Trophoblast cell (in vitro differentiated cells and primary cell): ENCODE measurements around the gene FSTL1.
A peak's percentile ranks its signal among the peaks of the same experiment; 100 is the strongest.

Experiments
- DNase-seq, 2 donors: peaks; one replicate each; pipeline ENCODE4 v3.0.0-alpha.2; 2016
- H2AFZ ChIP-seq: 2 replicates; pipeline ENCODE4 v1.6.1; 2013; ENCODE audit warnings: low read length, moderate library complexity, mild to moderate bottlenecking; ENCODE audit not compliant: insufficient read depth, poor library complexity
- H2AK5ac ChIP-seq: 2 replicates; pipeline ENCODE4 v1.6.1; 2013; ENCODE audit warnings: mild to moderate bottlenecking, low read length
- H2BK120ac ChIP-seq: 2 replicates; pipeline ENCODE4 v1.6.1; 2013; ENCODE audit warnings: low read length, mild to moderate bottlenecking, moderate library complexity; ENCODE audit not compliant: insufficient read depth, poor library complexity
- H2BK12ac ChIP-seq: 2 replicates; pipeline ENCODE4 v1.6.1; 2013; ENCODE audit warnings: mild to moderate bottlenecking, low read length, moderate library complexity
- H2BK5ac ChIP-seq: 2 replicates; pipeline ENCODE4 v1.6.1; 2013; ENCODE audit warnings: low read length, low read depth, moderate library complexity, mild to moderate bottlenecking; ENCODE audit not compliant: poor library complexity
- H3K14ac ChIP-seq: 2 replicates; pipeline ENCODE4 v1.6.1; 2013; ENCODE audit warnings: mild to moderate bottlenecking, low read length
- H3K18ac ChIP-seq: 2 replicates; pipeline ENCODE4 v1.6.1; 2013; ENCODE audit warnings: mild to moderate bottlenecking, low read length
- H3K23ac ChIP-seq: 2 replicates; pipeline ENCODE4 v1.6.1; 2013; ENCODE audit warnings: low read length
- H3K27ac ChIP-seq: 2 replicates; pipeline ENCODE4 v1.5.1; 2013; ENCODE audit warnings: low read depth, mild to moderate bottlenecking, inconsistent platforms, low read length, moderate library complexity
- H3K27me3 ChIP-seq: 2 replicates; pipeline ENCODE4 v1.6.1; 2013; ENCODE audit warnings: inconsistent platforms, mild to moderate bottlenecking, low read length, moderate library complexity; ENCODE audit not compliant: insufficient read depth
- H3K36me3 ChIP-seq, 2 experiments: 1 replicate in 1 of 2; 2 replicates in 1 of 2; pipeline ENCODE4 v1.6.1; 2013; ENCODE audit warnings: low read length in 2 of 2, mild to moderate bottlenecking in 2 of 2, moderate library complexity in 1 of 2; ENCODE audit not compliant: insufficient read depth in 2 of 2, control insufficient read depth in 1 of 2
- H3K4ac ChIP-seq: 2 replicates; pipeline ENCODE4 v1.6.1; 2013; ENCODE audit warnings: low read depth, mild to moderate bottlenecking, low read length, moderate library complexity
- H3K4me1 ChIP-seq, 2 experiments: 1 replicate in 1 of 2; 2 replicates in 1 of 2; pipeline ENCODE4 v1.6.1; 2013; ENCODE audit warnings: low read length in 2 of 2, mild to moderate bottlenecking in 2 of 2, moderate library complexity in 1 of 2; ENCODE audit not compliant: insufficient read depth in 2 of 2, control insufficient read depth in 1 of 2
- H3K4me2 ChIP-seq: 2 replicates; pipeline ENCODE4 v1.6.1; 2013; ENCODE audit warnings: inconsistent platforms, mild to moderate bottlenecking, low read length, moderate library complexity
- H3K4me3 ChIP-seq: 2 replicates; pipeline ENCODE4 v1.5.1; 2013; ENCODE audit warnings: mild to moderate bottlenecking, low read depth, low read length, inconsistent platforms
- H3K79me1 ChIP-seq: one replicate; pipeline ENCODE4 v1.6.1; 2013; ENCODE audit warnings: low read length
- H3K79me2 ChIP-seq: 2 replicates; pipeline ENCODE4 v1.6.1; 2013; ENCODE audit warnings: low read length, mild to moderate bottlenecking; ENCODE audit not compliant: control insufficient read depth, insufficient read depth, poor library complexity
- H3K9ac ChIP-seq: 2 replicates; pipeline ENCODE4 v1.6.1; 2013; ENCODE audit warnings: mild to moderate bottlenecking, low read length
- H3K9me3 ChIP-seq: 2 replicates; pipeline ENCODE4 v1.6.1; 2013; ENCODE audit warnings: low read depth, mild to moderate bottlenecking, control low read depth, inconsistent platforms, low read length; ENCODE audit not compliant: insufficient read depth
- H4K12ac ChIP-seq: 2 replicates; pipeline ENCODE4 v1.6.1; 2013; ENCODE audit warnings: low read depth, mild to moderate bottlenecking, low read length, moderate library complexity
- H4K8ac ChIP-seq: 2 replicates; pipeline ENCODE4 v1.6.1; 2013; ENCODE audit warnings: low read depth, mild to moderate bottlenecking, low read length, moderate library complexity
- H4K91ac ChIP-seq: one replicate; pipeline ENCODE4 v1.6.1; 2013; ENCODE audit warnings: low read depth, mild to moderate bottlenecking, low read length, moderate library complexity
- WGBS: extraction: QIAGEN DNeasy Blood & Tissue Kit; methylation state at CpG from one replicate; pipeline ENCODE4 v1.1.7; 2013; ENCODE audit warnings: missing lambda C conversion rate; ENCODE audit not compliant: insufficient read length, insufficient coverage; ENCODE audit errors: extremely low coverage; 5-methylcytosine and 5-hydroxymethylcytosine counted together

The FSTL1 gene

DNA sequence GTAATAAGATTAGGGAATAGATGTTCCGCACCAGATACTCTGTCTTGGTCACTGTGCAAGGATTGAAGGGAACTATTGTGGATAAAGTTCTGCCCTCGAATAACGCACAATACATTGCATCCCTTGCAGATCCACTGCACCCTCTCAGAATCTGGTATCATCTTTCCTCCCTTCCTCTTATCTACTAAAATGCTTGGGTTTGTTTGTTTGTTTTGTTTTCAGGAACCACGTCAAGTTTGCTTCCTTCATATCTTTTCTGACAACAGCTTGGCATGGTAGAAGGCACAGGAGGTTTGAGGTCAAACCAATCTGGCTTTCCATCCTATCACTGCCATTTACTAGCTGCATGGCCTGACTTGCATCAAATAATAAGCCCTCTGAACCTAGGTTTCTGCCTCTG lies 2.0 kb upstream of the FSTL1 start:
- H3K9ac ChIP-seq, result no peak overlapping the region
- peaks cover 13% of the 10 kb centered on the region for H3K79me2 ChIP-seq
- H3K27me3 ChIP-seq, result no peaks in the 10 kb centered on the region
- no peak overlapping the region for H4K8ac ChIP-seq
- H3K9me3 ChIP-seq, result no peaks in the 10 kb centered on the region
- no peak overlapping the region for H3K14ac ChIP-seq
- no peak overlapping the region for H2BK12ac ChIP-seq
- WGBS, result no CpG with 5 or more reads among the region's 4 CpGs
- H3K4me3 ChIP-seq, result no peak overlapping the region
- H2AK5ac ChIP-seq, result no peak overlapping the region
- peaks cover 5 to 9% of the 10 kb centered on the region in 2 experiments for H3K4me1 ChIP-seq
- H3K23ac ChIP-seq, result no peak overlapping the region
- H3K36me3 ChIP-seq, result no peaks in the 10 kb centered on the region
- DNase-seq, result no peak
- no peak overlapping the region for H3K4me2 ChIP-seq
- no peak overlapping the region for H2AFZ ChIP-seq
- no peak overlapping the region for H3K27ac ChIP-seq
- H3K79me1 ChIP-seq, result peaks cover 17% of the 10 kb centered on the region
- H2BK120ac ChIP-seq, result no peak overlapping the region
- no peak overlapping the region for H2BK5ac ChIP-seq
- H4K91ac ChIP-seq, result no peak overlapping the region
- no peak overlapping the region for H4K12ac ChIP-seq
- H3K4ac ChIP-seq, result no peak overlapping the region
- H3K18ac ChIP-seq, result no peak overlapping the region

- no CpG with 5 or more reads among the region's 6 CpGs for WGBS
- peak overlapping the region; percentile 99 for H3K14ac ChIP-seq
- H3K79me2 ChIP-seq, result peaks cover 16% of the 10 kb centered on the region
- H4K8ac ChIP-seq, result peak overlapping the region; percentile 99
- H3K79me1 ChIP-seq, result peaks cover 17% of the 10 kb centered on the region
- peaks cover 10 to 13% of the 10 kb centered on the region in 2 experiments for H3K4me1 ChIP-seq
- no peak overlapping the region for H3K4me3 ChIP-seq
- no peak overlapping the region for H3K9ac ChIP-seq
- no peak overlapping the region for H3K4ac ChIP-seq
- H3K27ac ChIP-seq, result peak overlapping the region; percentile 87
- H4K12ac ChIP-seq, result peak overlapping the region; percentile 90
- no peaks in the 10 kb centered on the region for H3K9me3 ChIP-seq
- peak overlapping the region; percentile 88 for H2AFZ ChIP-seq
- no peaks in the 10 kb centered on the region for H3K27me3 ChIP-seq
- H3K36me3 ChIP-seq, result peaks cover 2 to 7% of the 10 kb centered on the region in 2 experiments
- H2AK5ac ChIP-seq, result peak overlapping the region; percentile 45
- peak overlapping the region; percentile 90 for H3K4me2 ChIP-seq
- H4K91ac ChIP-seq, result peak overlapping the region; percentile 97
- no peak for DNase-seq
- H2BK5ac ChIP-seq, result no peak overlapping the region
- H2BK120ac ChIP-seq, result peak overlapping the region; percentile 99
- H2BK12ac ChIP-seq, result peak overlapping the region; percentile 79
- peak overlapping the region; percentile 14 for H3K18ac ChIP-seq
- H3K23ac ChIP-seq, result no peak overlapping the region
Measured at GRCh38 chr3:120451806-120452205, 1.0 kb upstream of the FSTL1 start.

DNA sequence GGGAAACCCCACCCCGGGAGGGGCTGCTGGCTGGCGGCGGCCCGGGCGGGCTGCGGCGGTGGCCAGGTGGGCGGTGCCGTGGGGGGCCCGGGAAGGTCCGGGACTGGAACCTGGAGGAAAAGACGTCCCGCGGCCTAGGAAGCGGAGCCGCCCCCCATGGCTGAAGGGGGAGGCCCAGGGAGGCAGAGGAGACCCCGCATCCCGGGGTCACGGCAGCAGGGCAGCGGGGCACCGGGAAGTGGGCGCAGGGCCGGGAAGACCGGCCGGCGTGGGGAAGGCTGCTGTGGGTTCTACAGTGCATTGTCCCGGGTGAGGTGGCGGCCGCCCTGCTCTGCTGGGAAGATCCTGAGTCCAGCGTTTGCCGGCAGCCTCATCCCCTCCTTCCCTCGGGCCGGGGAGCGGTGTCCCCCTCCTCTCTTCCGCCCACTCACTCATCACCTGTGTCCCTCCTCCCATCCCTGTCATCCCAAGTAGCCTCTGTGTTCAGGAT lies 525 bp upstream of the FSTL1 start:
- Histone ChIP-seq H3K4me3 (peak overlapping the region; percentile 79), H3K14ac (peak overlapping the region; percentile 99), H4K91ac (peak overlapping the region; percentile 97), H2BK5ac (peak overlapping the region; percentile 99), H3K9ac (peak overlapping the region; percentile 92), H2BK120ac (peak overlapping the region; percentile 99), H3K4ac (peak overlapping the region; percentile 98), H3K9me3 (no peaks in the 10 kb centered on the region), H3K4me2 (peak overlapping the region; percentile 90), H4K12ac (peak overlapping the region; percentile 98), H2AK5ac (peak overlapping the region; percentile 11), H3K18ac (peak overlapping the region; percentile 99), H3K27me3 (no peaks in the 10 kb centered on the region), H3K23ac (no peak overlapping the region), H2AFZ (peak overlapping the region; percentile 94), H2BK12ac (peak overlapping the region; percentile 88), H3K36me3 (peaks cover 2 to 8% of the 10 kb centered on the region in 2 experiments), H3K79me1 (peaks cover 17% of the 10 kb centered on the region), H4K8ac (peak overlapping the region; percentile 99), H3K79me2 (peaks cover 16% of the 10 kb centered on the region), H3K4me1 (peaks cover 11 to 13% of the 10 kb centered on the region in 2 experiments), H3K27ac (peak overlapping the region; percentile 87)
- DNase-seq, result no peak
- no CpG with 5 or more reads among the region's 35 CpGs for WGBS

DNA sequence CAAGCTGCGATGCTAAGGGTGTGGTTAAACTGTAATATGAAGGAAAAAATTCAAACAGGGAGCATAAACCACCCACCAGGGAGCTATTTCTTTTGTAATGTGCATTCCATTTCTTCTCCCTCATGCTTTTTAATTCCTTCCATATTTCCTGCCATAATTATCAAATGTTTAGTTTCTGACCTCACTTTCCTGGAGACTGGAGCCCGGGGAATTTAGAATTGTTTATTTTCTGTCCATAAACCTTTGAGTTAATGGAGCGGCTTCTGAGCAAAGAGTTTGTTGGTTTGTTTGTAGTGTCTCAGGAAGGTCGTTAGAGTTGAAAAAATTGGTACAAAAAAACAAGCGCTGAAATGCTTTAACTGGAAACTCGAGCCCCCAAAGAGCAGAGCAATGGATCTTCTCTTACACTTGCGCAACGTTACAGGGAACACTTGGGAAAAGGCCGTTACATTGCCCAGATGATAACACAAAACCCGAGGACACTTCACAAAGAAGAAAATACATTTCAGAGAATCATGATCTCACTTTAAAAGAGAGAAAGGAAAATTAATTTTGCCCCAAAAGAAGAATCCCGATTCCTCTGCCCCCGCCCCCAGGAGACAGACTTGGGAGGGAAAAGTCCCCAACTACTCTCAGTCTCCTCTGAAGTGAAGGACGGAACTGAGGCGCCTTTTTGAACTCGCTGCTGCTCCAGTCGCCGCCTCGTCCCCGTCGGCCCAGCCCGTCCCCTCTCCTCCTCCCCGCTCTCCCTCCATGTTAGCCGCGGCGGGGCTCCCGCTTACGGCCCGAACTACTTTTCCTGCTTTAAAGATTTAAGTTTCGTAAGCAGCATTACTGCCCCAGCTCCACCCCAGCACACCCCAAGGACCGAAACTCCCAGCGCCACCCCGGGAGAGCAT lies 842 bp downstream of the FSTL1 start:
- Histone ChIP-seq H4K91ac (peak overlapping the region; percentile 97), H4K8ac (peak overlapping the region; percentile 82), H3K36me3 (peaks cover 8 to 11% of the 10 kb centered on the region in 2 experiments), H3K4me2 (peak overlapping the region; percentile 90), H3K18ac (peak overlapping the region; percentile 97), H3K4ac (peak overlapping the region; percentile 94), H3K27me3 (no peaks in the 10 kb centered on the region), H3K14ac (peak overlapping the region; percentile 95), H2AFZ (peak overlapping the region; percentile 94), H4K12ac (peak overlapping the region; percentile 87), H3K4me1 (peaks cover 13 to 15% of the 10 kb centered on the region in 2 experiments), H3K4me3 (peak overlapping the region; percentile 79), H3K9me3 (no peaks in the 10 kb centered on the region), H3K9ac (peak overlapping the region; percentile 94), H3K27ac (peak overlapping the region; percentile 87), H2AK5ac (peak overlapping the region; percentile 41), H3K79me1 (peaks cover 17% of the 10 kb centered on the region), H2BK12ac (no peak overlapping the region), H3K79me2 (peaks cover 19% of the 10 kb centered on the region), H2BK120ac (peak overlapping the region; percentile 91), H3K23ac (no peak overlapping the region), H2BK5ac (peak overlapping the region; percentile 89)
- WGBS, result no CpG with 5 or more reads among the region's 32 CpGs
- DNase-seq, result peak in 1 of 2 donors; percentile 79
